22Rv1 (cell line): Measurements from ENCODE around the gene CDH16.

Experiments
- ZFX ChIP-seq: fragments of 450-650 bp; IDR thresholded peaks from 2 replicates; pipeline ENCODE4 v1.6.1; 2017; ENCODE audit warnings: antibody characterized with exemption, borderline replicate concordance
- TF ChIP-seq, protein P1 (sequence below): fragments of 450-650 bp; IDR thresholded peaks from 2 replicates; pipeline ENCODE4 v1.5.1; 2017; ENCODE audit warnings: mild to moderate bottlenecking

GRCh38 chr16:66932076-66932475, 13.4 kb upstream of the CDH16 start:
- TF ChIP-seq, protein P1, sequence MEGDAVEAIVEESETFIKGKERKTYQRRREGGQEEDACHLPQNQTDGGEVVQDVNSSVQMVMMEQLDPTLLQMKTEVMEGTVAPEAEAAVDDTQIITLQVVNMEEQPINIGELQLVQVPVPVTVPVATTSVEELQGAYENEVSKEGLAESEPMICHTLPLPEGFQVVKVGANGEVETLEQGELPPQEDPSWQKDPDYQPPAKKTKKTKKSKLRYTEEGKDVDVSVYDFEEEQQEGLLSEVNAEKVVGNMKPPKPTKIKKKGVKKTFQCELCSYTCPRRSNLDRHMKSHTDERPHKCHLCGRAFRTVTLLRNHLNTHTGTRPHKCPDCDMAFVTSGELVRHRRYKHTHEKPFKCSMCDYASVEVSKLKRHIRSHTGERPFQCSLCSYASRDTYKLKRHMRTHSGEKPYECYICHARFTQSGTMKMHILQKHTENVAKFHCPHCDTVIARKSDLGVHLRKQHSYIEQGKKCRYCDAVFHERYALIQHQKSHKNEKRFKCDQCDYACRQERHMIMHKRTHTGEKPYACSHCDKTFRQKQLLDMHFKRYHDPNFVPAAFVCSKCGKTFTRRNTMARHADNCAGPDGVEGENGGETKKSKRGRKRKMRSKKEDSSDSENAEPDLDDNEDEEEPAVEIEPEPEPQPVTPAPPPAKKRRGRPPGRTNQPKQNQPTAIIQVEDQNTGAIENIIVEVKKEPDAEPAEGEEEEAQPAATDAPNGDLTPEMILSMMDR: no peak
- no peak for TF ChIP-seq ZFX
